Adrenal gland (tissue), 12 donors: Measurements from ENCODE around the gene CDK17. TPM values are rescaled to one million over a fixed set of nuclear protein-coding genes. Genes with fewer than 3 reads are reported as not detected.

Experiments
- DNase-seq, 7 donors: peaks; one replicate each; pipeline ENCODE4 v3.0.0-alpha.2; 2019 to 2020
- H3K27ac ChIP-seq, 5 donors: fragments of 200-600 bp; sonication (generic) in 4 of 5; 1 replicate in 3 of 5; 2 replicates in 2 of 5; pipeline versions ENCODE4 v1.5.1 to v1.8.0; 2016 to 2020; ENCODE audit warnings: mild to moderate bottlenecking in 1 of 5
- H3K27me3 ChIP-seq: fragments of 200-600 bp; 2 replicates; pipeline ENCODE4 v1.8.0; 2021
- H3K36me3 ChIP-seq, 2 donors: fragments of 200-600 bp; replicated peaks in 1 of 2; 1 replicate in 1 of 2; 2 replicates in 1 of 2; pipeline versions ENCODE4 v1.5.1 to v1.8.0; 2018 to 2022
- H3K4me1 ChIP-seq, 2 donors: fragments of 200-600 bp; replicated peaks in 1 of 2; 1 replicate in 1 of 2; 2 replicates in 1 of 2; pipeline versions ENCODE4 v1.5.1 to v1.8.0; 2018 to 2021
- H3K4me3 ChIP-seq, 4 donors: fragments of 200-600 bp; sonication (generic) in 3 of 4; one replicate each; pipeline ENCODE4 v1.5.1; 2016 to 2018
- H3K9me3 ChIP-seq, 3 donors: fragments of 200-600 bp; sonication (generic) in 1 of 3; replicated peaks in 1 of 3; 1 replicate in 2 of 3; 2 replicates in 1 of 3; pipeline versions ENCODE4 v1.5.1 to v1.8.0; 2016 to 2021
- POLR2A ChIP-seq, 2 donors: fragments of 450-650 bp; IDR thresholded peaks; one replicate each; pipeline ENCODE4 v1.6.1; 2017; ENCODE audit warnings: antibody characterized with exemption in 2 of 2, mild to moderate bottlenecking in 2 of 2, moderate library complexity in 1 of 2
- WGBS, 4 donors: extraction: QIAGEN DNeasy Blood & Tissue Kit in 2 of 4; methylation state at CpG; one replicate each; pipeline versions ENCODE4 v1.1.5 to v1.1.7; 2013 to 2017; 5-methylcytosine and 5-hydroxymethylcytosine counted together
- intact Hi-C, 2 donors: fragments of 100-400 bp; cut with DNase I; formaldehyde crosslinking; loops; one replicate each; pipeline versions ENCODE4 v1.14.1 to v1.15.0; 2022 to 2023
- polyA plus RNA-seq, 3 donors: library from polyadenylated mRNA; stranded (reverse); fragments of 200-250 nt in 2 of 3; fragments of 350-450 nt in 1 of 3; fragmentation: Illumina TruSeq in 1 of 3; extraction: RNeasy Lipid Tissue Mini Kit (QIAGEN cat#74804) in 1 of 3; gene quantifications; one replicate each; pipeline ENCODE4 v1.2.3, GENCODE V29; 2013 to 2014
- total RNA-seq, 9 donors: library from RNA; depleted of rRNA in 4 of 9; stranded (reverse); fragments of >200 nt in 4 of 9; fragments of 120-200 nt in 1 of 9; fragmentation: NEBNext Ultra II Directional in 1 of 9; extraction: Animal tissue kit (Norgen Biotek cat#: 25700) in 1 of 9; gene quantifications; one replicate each; pipeline versions ENCODE4 v1.1.0 to v1.2.4, GENCODE V29; 2013 to 2023
- TF ChIP-seq, protein P1 (sequence below), 6 experiments: fragments of 450-650 bp in 4 of 6; fragments of 200-600 bp in 2 of 6; sonication (generic) in 1 of 6; IDR thresholded peaks; 1 replicate in 5 of 6; 2 replicates in 1 of 6; pipeline versions ENCODE4 v1.5.1 to v1.8.0; 2016 to 2021; ENCODE audit warnings: antibody characterized with exemption in 6 of 6, mild to moderate bottlenecking in 2 of 6, moderate library complexity in 1 of 6
- donor health status: healthy with polysubstance abuse.
- donor health status: Bipolar disorder and iron deficiency.
- donor health status: DM: yes; HTN: yes; CAD: no.
- donor health status: DM: no; HTN: no; CAD: no.
- donor health status: DM: no; HTN: no; CAD: no.
- donor health status: DM: yes; HTN: yes; CAD: no.

CDK17 gene
- total and polyA plus RNA-seq, 12 donors = 8.0 to 52.6 (median 21.1) TPM

DNA sequence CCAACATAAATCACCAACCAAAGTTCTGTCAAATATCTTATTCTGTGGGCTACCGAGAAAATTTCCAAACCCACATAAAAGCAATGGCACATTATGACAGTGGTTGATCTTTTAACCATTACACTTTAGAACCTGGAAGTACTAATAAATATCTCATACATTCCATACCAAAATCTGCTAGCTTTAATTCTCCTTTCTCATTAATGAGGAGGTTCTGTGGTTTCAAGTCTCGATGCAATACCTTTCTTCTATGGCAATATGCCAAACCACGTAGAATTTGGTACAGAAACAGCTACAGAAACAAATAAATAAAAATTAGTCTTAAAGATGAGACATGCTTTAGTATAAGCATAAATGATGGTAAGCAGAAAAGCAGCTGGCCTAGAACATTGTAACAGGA lies 105.4 kb downstream of the CDK17 start:
- TF ChIP-seq, protein P1, sequence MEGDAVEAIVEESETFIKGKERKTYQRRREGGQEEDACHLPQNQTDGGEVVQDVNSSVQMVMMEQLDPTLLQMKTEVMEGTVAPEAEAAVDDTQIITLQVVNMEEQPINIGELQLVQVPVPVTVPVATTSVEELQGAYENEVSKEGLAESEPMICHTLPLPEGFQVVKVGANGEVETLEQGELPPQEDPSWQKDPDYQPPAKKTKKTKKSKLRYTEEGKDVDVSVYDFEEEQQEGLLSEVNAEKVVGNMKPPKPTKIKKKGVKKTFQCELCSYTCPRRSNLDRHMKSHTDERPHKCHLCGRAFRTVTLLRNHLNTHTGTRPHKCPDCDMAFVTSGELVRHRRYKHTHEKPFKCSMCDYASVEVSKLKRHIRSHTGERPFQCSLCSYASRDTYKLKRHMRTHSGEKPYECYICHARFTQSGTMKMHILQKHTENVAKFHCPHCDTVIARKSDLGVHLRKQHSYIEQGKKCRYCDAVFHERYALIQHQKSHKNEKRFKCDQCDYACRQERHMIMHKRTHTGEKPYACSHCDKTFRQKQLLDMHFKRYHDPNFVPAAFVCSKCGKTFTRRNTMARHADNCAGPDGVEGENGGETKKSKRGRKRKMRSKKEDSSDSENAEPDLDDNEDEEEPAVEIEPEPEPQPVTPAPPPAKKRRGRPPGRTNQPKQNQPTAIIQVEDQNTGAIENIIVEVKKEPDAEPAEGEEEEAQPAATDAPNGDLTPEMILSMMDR (IDR thresholded peaks at IDR 0.05) = no peak
- no peak for TF ChIP-seq POLR2A (IDR thresholded peaks at IDR 0.05)
- DNase-seq = no peak
- intact Hi-C loops = no loop called here
- Histone ChIP-seq H3K4me3 (no peak overlapping the region), H3K9me3 (no peaks in the 10 kb centered on the region), H3K36me3 (peaks cover 0 to 10% of the 10 kb centered on the region in 2 donors), H3K27ac (no peak overlapping the region), H3K4me1 (no peaks in the 10 kb centered on the region), H3K27me3 (no peaks in the 10 kb centered on the region)
- WGBS, 4 donors = 69 to 74% (median 73%) methylated on average over 3 of the region's 3 CpGs

DNA sequence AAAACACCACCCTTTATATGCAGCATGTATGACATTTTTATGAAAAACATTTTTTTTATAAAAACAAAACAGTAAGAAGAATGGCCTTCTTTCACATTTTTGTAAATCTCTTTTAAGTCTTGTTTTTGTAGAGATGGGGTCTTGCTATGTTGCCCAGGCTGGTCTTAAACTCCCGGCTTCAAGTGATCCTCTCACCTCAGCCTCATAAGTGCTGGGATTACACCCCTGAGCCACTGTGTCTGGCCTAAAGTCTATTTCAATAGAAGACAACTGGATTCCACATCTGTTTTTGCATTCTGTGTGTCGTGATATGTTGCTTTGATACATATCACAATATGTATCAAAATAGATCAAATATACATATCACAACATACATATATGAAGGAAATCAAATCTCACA lies 107.1 kb downstream of the CDK17 start:
- no peak for DNase-seq
- 95 to 100% (median 98%) methylated on average over 2 of the region's 2 CpGs for WGBS, 4 donors
- H3K36me3 ChIP-seq = peaks cover 0 to 19% of the 10 kb centered on the region in 2 donors
- intact Hi-C loops = no loop called here
- no peak overlapping the region for H3K4me3 ChIP-seq
- H3K27ac ChIP-seq = no peak overlapping the region
- no peaks in the 10 kb centered on the region for H3K27me3 ChIP-seq
- no peaks in the 10 kb centered on the region for H3K9me3 ChIP-seq
- TF ChIP-seq, protein P1 (IDR thresholded peaks at IDR 0.05) = no peak
- TF ChIP-seq POLR2A (IDR thresholded peaks at IDR 0.05) = no peak
- no peaks in the 10 kb centered on the region for H3K4me1 ChIP-seq

DNA sequence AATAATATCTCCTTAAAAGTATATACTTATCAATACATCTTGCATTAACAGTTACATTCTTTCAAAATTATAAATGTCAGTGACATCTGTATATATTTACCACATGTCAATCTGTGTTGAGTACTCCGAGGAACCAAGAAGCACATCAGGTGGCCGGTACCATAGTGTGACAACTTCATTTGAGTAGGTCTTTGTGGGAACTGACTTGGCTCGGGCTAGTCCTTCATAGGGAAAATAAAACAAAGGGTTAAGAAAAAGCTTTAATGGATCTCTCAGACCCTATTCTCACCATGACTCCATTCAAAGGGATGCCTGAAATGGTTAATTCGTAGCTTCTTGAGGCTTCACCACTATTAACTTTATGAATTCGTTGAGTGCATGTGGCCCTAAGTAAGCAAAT lies 111.2 kb downstream of the CDK17 start:
- Histone ChIP-seq H3K9me3 (no peaks in the 10 kb centered on the region), H3K36me3 (peaks cover 5 to 33% of the 10 kb centered on the region in 2 donors), H3K4me3 (no peak overlapping the region), H3K27me3 (no peaks in the 10 kb centered on the region), H3K4me1 (no peaks in the 10 kb centered on the region), H3K27ac (no peak overlapping the region)
- TF ChIP-seq, protein P1 (IDR thresholded peaks at IDR 0.05) = no peak
- no peak for TF ChIP-seq POLR2A (IDR thresholded peaks at IDR 0.05)
- WGBS, 4 donors = 77 to 91% (median 82%) methylated on average over 5 of the region's 5 CpGs
- intact Hi-C loops = no loop called here
- no peak for DNase-seq

DNA sequence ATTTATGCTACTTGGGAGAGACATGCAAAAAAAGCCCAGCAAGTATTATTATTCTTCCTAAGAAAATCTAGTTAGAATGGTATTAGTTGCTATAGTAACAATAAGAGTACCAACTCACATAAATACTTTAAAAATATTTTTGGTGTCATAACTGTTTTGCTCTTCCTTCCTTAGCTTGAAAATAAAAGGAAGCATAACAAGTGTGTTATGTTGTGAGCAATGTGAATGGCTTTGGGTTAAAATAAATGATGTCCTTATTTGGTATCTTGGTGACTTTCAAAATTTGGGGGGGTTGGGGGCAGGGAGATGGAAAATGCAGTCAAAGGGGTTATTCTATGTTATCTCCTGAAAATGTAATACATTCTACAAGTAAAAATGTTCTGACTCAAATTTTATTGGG lies 115.1 kb downstream of the CDK17 start:
- no peak for DNase-seq
- H3K4me1 ChIP-seq = no peaks in the 10 kb centered on the region
- no peaks in the 10 kb centered on the region for H3K9me3 ChIP-seq
- H3K4me3 ChIP-seq = no peak overlapping the region
- no peak for TF ChIP-seq POLR2A (IDR thresholded peaks at IDR 0.05)
- TF ChIP-seq, protein P1 (IDR thresholded peaks at IDR 0.05) = no peak
- H3K27me3 ChIP-seq = no peaks in the 10 kb centered on the region
- peaks cover 5 to 46% of the 10 kb centered on the region in 2 donors for H3K36me3 ChIP-seq
- H3K27ac ChIP-seq = no peak overlapping the region
- intact Hi-C loops = no loop called here
